Neural cell (in vitro differentiated cells): ENCODE data around the gene KCTD18. TPM values are rescaled to one million over a fixed set of nuclear protein-coding genes. Genes with fewer than 3 reads are reported as not detected.

ENCODE experiments used
- H2AFZ ChIP-seq: fragments of 200-600, 300-800 bp; sonication (generic), shearing (Covaris generic); 2 replicates; pipeline ENCODE4 v1.6.0; 2014; ENCODE audit warnings: low read depth, mild to moderate bottlenecking, antibody characterized with exemption, low read length, moderate library complexity
- H3F3A ChIP-seq: fragments of 200-600 bp; shearing (Covaris generic); 2 replicates; pipeline ENCODE4 v1.6.1; 2016; ENCODE audit warnings: mild to moderate bottlenecking, moderate library complexity, mixed read lengths, antibody characterized with exemption, low read length; ENCODE audit not compliant: insufficient read depth, poor library complexity, severe bottlenecking
- H3K27ac ChIP-seq: fragments of 200-600, 300-800 bp; sonication (generic), shearing (Covaris generic); 2 replicates; pipeline ENCODE4 v1.5.1; 2014; ENCODE audit warnings: mild to moderate bottlenecking, low read length, moderate library complexity
- H3K27me3 ChIP-seq: fragments of 300-800, 200-600 bp; sonication (generic), shearing (Covaris generic); 2 replicates; pipeline ENCODE4 v1.6.0; 2014; ENCODE audit warnings: mild to moderate bottlenecking, low read depth, low read length, moderate library complexity; ENCODE audit not compliant: insufficient read depth
- H3K36me3 ChIP-seq: fragments of 300-800, 200-600 bp; sonication (generic), shearing (Covaris generic); 2 replicates; pipeline ENCODE4 v1.5.1; 2014; ENCODE audit warnings: mild to moderate bottlenecking, antibody characterized with exemption, low read length, moderate library complexity; ENCODE audit not compliant: insufficient read depth
- H3K4me2 ChIP-seq: fragments of 300-800, 200-600 bp; sonication (generic), shearing (Covaris generic); 2 replicates; pipeline ENCODE4 v1.6.0; 2014; ENCODE audit warnings: mild to moderate bottlenecking, low read length
- H3K4me3 ChIP-seq: fragments of 300-800, 200-600 bp; sonication (generic), shearing (Covaris generic); 2 replicates; pipeline ENCODE4 v1.5.1; 2014; ENCODE audit warnings: mild to moderate bottlenecking, low read length, moderate library complexity
- H3K79me2 ChIP-seq: fragments of 200-600 bp; shearing (Covaris generic); replicated peaks from 2 replicates; pipeline ENCODE4 v1.6.0; 2014; ENCODE audit warnings: mild to moderate bottlenecking, low read length, moderate library complexity; ENCODE audit not compliant: insufficient read depth
- H3K9ac ChIP-seq: fragments of 300-800, 200-600 bp; sonication (generic), shearing (Covaris generic); 2 replicates; pipeline ENCODE4 v1.6.1; 2016; ENCODE audit warnings: mild to moderate bottlenecking, low read length, mixed read lengths
- H3K9me2 ChIP-seq: fragments of 200-600 bp; shearing (Covaris generic); 2 replicates; pipeline ENCODE4 v1.6.1; 2016; ENCODE audit warnings: mild to moderate bottlenecking, low read length, mixed read lengths; ENCODE audit not compliant: insufficient read depth
- H3K9me3 ChIP-seq: fragments of 200-600, 300-800 bp; sonication (generic), shearing (Covaris generic); 2 replicates; pipeline ENCODE4 v1.6.1; 2016; ENCODE audit warnings: mild to moderate bottlenecking, mixed run types, low read length, moderate library complexity, mixed read lengths
- H4K20me1 ChIP-seq: fragments of 200-600 bp; shearing (Covaris generic); 2 replicates; pipeline ENCODE4 v1.6.1; 2016; ENCODE audit warnings: mild to moderate bottlenecking, mixed run types; ENCODE audit not compliant: insufficient read depth
- EP300 ChIP-seq: fragments of 450-650 bp; conservative IDR thresholded peaks from 2 replicates; pipeline ENCODE4 v1.6.1; 2014; ENCODE audit warnings: antibody characterized with exemption, mild to moderate bottlenecking, moderate library complexity; ENCODE audit not compliant: poor library complexity, severe bottlenecking
- EZH2 ChIP-seq: fragments of 200-600, 300-800 bp; shearing (Covaris generic), sonication (generic); IDR thresholded peaks from 2 replicates; pipeline ENCODE4 v1.6.1; 2014; ENCODE audit warnings: antibody characterized with exemption, low read length, borderline replicate concordance, mild to moderate bottlenecking; ENCODE audit not compliant: insufficient read depth, poor library complexity, severe bottlenecking
- MXI1 ChIP-seq: fragments of 450-650 bp; conservative IDR thresholded peaks from 2 replicates; pipeline ENCODE4 v1.6.1; 2014; ENCODE audit warnings: antibody characterized with exemption, mild to moderate bottlenecking; ENCODE audit not compliant: poor library complexity, severe bottlenecking
- POLR2AphosphoS5 ChIP-seq: IDR thresholded peaks from 2 replicates; pipeline ENCODE4 v1.6.1; 2012
- RAD21 ChIP-seq: fragments of 450-650 bp; conservative IDR thresholded peaks from 2 replicates; pipeline ENCODE4 v1.6.1; 2014; ENCODE audit warnings: antibody characterized with exemption, mild to moderate bottlenecking, moderate library complexity
- SMC3 ChIP-seq: fragments of 450-650 bp; conservative IDR thresholded peaks from 2 replicates; pipeline ENCODE4 v1.6.1; 2014; ENCODE audit warnings: antibody characterized with exemption, mild to moderate bottlenecking, moderate library complexity; ENCODE audit not compliant: poor library complexity
- TAF1 ChIP-seq: IDR thresholded peaks from 2 replicates; pipeline ENCODE4 v1.6.1; 2012; ENCODE audit warnings: low read depth
- polyA plus RNA-seq: library from polyadenylated mRNA; depleted of rRNA; stranded (reverse); fragments of >200 nt; gene quantifications from 2 replicates; pipeline ENCODE4 v1.2.3, GENCODE V29; 2014
- TF ChIP-seq, protein P1 (sequence below): IDR thresholded peaks from 2 replicates; pipeline ENCODE4 v1.6.1; 2012; ENCODE audit warnings: borderline replicate concordance
- TF ChIP-seq, protein P2 (sequence below): fragments of 450-650 bp; IDR thresholded peaks from 2 replicates; pipeline ENCODE4 v1.5.1; 2014; ENCODE audit warnings: antibody characterized with exemption, mild to moderate bottlenecking, moderate library complexity; ENCODE audit not compliant: poor library complexity, severe bottlenecking

KCTD18 gene
- polyA plus RNA-seq, 1 donor from 2014 or later: 17.0 TPM

DNA sequence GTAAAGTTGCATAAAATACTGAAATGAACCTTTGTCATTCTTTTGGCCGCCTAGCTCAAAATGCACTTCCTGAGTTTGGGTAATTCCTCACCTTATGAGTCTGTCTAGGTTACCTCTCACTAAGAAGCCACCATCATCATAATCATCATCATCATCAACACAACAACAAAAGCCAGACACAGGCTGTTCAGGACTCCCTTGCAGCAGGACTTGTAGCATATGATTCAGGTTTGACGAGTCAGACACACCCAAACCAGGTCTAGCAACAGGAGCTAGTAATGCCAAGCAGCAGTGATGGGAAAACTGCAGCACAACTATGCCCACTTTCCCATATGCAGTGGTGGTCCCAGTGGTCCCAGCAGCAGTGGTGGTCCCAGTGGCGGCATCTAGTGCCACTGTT is 13.3 kb upstream of the KCTD18 start:
- TF ChIP-seq EZH2: no peak
- TF ChIP-seq, protein P1, sequence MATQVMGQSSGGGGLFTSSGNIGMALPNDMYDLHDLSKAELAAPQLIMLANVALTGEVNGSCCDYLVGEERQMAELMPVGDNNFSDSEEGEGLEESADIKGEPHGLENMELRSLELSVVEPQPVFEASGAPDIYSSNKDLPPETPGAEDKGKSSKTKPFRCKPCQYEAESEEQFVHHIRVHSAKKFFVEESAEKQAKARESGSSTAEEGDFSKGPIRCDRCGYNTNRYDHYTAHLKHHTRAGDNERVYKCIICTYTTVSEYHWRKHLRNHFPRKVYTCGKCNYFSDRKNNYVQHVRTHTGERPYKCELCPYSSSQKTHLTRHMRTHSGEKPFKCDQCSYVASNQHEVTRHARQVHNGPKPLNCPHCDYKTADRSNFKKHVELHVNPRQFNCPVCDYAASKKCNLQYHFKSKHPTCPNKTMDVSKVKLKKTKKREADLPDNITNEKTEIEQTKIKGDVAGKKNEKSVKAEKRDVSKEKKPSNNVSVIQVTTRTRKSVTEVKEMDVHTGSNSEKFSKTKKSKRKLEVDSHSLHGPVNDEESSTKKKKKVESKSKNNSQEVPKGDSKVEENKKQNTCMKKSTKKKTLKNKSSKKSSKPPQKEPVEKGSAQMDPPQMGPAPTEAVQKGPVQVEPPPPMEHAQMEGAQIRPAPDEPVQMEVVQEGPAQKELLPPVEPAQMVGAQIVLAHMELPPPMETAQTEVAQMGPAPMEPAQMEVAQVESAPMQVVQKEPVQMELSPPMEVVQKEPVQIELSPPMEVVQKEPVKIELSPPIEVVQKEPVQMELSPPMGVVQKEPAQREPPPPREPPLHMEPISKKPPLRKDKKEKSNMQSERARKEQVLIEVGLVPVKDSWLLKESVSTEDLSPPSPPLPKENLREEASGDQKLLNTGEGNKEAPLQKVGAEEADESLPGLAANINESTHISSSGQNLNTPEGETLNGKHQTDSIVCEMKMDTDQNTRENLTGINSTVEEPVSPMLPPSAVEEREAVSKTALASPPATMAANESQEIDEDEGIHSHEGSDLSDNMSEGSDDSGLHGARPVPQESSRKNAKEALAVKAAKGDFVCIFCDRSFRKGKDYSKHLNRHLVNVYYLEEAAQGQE: no peak
- TF ChIP-seq TAF1: no peak
- no peak for TF ChIP-seq POLR2AphosphoS5
- TF ChIP-seq RAD21: no peak
- no peak for TF ChIP-seq SMC3
- no peak for TF ChIP-seq EP300
- TF ChIP-seq MXI1: no peak

DNA sequence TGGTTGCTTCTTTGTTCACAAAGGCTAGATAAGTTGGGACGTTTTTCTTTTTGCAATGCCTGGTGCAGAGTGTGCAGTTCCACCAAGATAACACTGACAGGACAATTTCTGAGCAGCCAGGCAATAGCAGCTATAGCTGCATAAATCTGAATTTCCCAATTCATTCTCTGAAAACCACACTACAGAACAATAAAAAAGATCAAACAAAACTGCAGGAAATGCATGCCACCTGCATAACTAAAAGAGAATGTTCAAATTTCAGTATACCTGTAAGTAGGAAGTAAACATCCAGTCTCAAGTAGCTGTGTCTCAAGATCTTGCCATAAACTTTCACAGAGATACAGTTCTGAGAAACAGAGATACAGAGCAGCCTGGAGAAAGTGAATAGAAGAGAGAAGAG is 5.3 kb upstream of the KCTD18 start:
- H3K36me3 ChIP-seq: no peaks in the 10 kb centered on the region
- no peaks in the 10 kb centered on the region for H4K20me1 ChIP-seq
- no peak overlapping the region for H3K9ac ChIP-seq
- H3K9me3 ChIP-seq: no peaks in the 10 kb centered on the region
- no peak overlapping the region for H3K4me3 ChIP-seq
- no peaks in the 10 kb centered on the region for H3F3A ChIP-seq
- TF ChIP-seq SMC3 (no peak), RAD21 (no peak), MXI1 (no peak), POLR2AphosphoS5 (no peak), EZH2 (no peak), TAF1 (no peak), EP300 (no peak)
- TF ChIP-seq, protein P2, sequence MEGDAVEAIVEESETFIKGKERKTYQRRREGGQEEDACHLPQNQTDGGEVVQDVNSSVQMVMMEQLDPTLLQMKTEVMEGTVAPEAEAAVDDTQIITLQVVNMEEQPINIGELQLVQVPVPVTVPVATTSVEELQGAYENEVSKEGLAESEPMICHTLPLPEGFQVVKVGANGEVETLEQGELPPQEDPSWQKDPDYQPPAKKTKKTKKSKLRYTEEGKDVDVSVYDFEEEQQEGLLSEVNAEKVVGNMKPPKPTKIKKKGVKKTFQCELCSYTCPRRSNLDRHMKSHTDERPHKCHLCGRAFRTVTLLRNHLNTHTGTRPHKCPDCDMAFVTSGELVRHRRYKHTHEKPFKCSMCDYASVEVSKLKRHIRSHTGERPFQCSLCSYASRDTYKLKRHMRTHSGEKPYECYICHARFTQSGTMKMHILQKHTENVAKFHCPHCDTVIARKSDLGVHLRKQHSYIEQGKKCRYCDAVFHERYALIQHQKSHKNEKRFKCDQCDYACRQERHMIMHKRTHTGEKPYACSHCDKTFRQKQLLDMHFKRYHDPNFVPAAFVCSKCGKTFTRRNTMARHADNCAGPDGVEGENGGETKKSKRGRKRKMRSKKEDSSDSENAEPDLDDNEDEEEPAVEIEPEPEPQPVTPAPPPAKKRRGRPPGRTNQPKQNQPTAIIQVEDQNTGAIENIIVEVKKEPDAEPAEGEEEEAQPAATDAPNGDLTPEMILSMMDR: no peak
- TF ChIP-seq, protein P1: no peak
- no peaks in the 10 kb centered on the region for H3K9me2 ChIP-seq
- no peaks in the 10 kb centered on the region for H3K79me2 ChIP-seq
- H3K27ac ChIP-seq: no peak overlapping the region
- no peak overlapping the region for H2AFZ ChIP-seq
- no peak overlapping the region for H3K4me2 ChIP-seq
- H3K27me3 ChIP-seq: no peaks in the 10 kb centered on the region

More for the DNA sequence above, 13.3 kb upstream of the KCTD18 start:
- Histone ChIP-seq H3K9me3 (no peaks in the 10 kb centered on the region), H3F3A (no peaks in the 10 kb centered on the region), H3K4me2 (no peak overlapping the region), H3K9ac (no peak overlapping the region), H3K4me3 (no peak overlapping the region), H3K27ac (no peak overlapping the region), H4K20me1 (no peaks in the 10 kb centered on the region), H3K9me2 (no peaks in the 10 kb centered on the region), H3K36me3 (no peaks in the 10 kb centered on the region), H3K27me3 (peaks cover 3% of the 10 kb centered on the region), H3K79me2 (peaks cover 7% of the 10 kb centered on the region), H2AFZ (no peak overlapping the region)
